Esophagus squamous epithelium (tissue), 5 donors: ENCODE measurements around the gene ADAMTS15. TPM values are rescaled to one million over a fixed set of nuclear protein-coding genes. Genes with fewer than 3 reads are reported as not detected.

Experiments
- DNase-seq: peaks from one replicate; lab custom pipeline; 2025; lab: John Stamatoyannopoulos, UW
- H3K27ac ChIP-seq, 4 donors: fragments of 200-600 bp; sonication (generic); one replicate each; pipeline ENCODE4 v1.5.1; 2016 to 2019; ENCODE audit warnings: mild to moderate bottlenecking in 1 of 4
- H3K27me3 ChIP-seq, 4 donors: fragments of 200-600 bp; sonication (generic); 1 replicate in 3 of 4; 2 replicates in 1 of 4; pipeline versions ENCODE4 v1.5.1 to v1.6.0; 2017 to 2021; ENCODE audit warnings: antibody characterized with exemption in 1 of 4
- H3K36me3 ChIP-seq, 3 donors: fragments of 200-600 bp; sonication (generic); one replicate each; pipeline ENCODE4 v1.5.1; 2016 to 2019
- H3K4me1 ChIP-seq, 3 donors: fragments of 200-600 bp; sonication (generic); one replicate each; pipeline ENCODE4 v1.5.1; 2017 to 2019
- H3K4me3 ChIP-seq, 4 donors: fragments of 200-600 bp; sonication (generic); 1 replicate in 3 of 4; 2 replicates in 1 of 4; pipeline ENCODE4 v1.5.1; 2016 to 2019; ENCODE audit warnings: mild to moderate bottlenecking in 2 of 4, moderate library complexity in 1 of 4
- H3K9me3 ChIP-seq, 3 donors: fragments of 200-600 bp; sonication (generic); one replicate each; pipeline ENCODE4 v1.5.1; 2016 to 2019
- CTCF ChIP-seq, 6 experiments: fragments of 450-650 bp in 4 of 6; fragments of 200-600 bp in 2 of 6; sonication (generic) in 2 of 6; IDR thresholded peaks; one replicate each; pipeline ENCODE4 v1.5.1; 2016 to 2019; ENCODE audit warnings: antibody characterized with exemption in 6 of 6, mild to moderate bottlenecking in 4 of 6, moderate library complexity in 4 of 6
- POLR2A ChIP-seq, 4 donors: fragments of 450-650 bp; IDR thresholded peaks; one replicate each; pipeline ENCODE4 v1.6.1; 2017; ENCODE audit warnings: antibody characterized with exemption in 4 of 4, mild to moderate bottlenecking in 4 of 4, moderate library complexity in 3 of 4
- WGBS, 2 donors: methylation state at CpG; one replicate each; pipeline ENCODE4 v1.1.5; 2018; 5-methylcytosine and 5-hydroxymethylcytosine counted together
- intact Hi-C: fragments of 100-400 bp; cut with DNase I; formaldehyde crosslinking; loops from one replicate; pipeline ENCODE4 v1.15.0; 2022
- total RNA-seq, 4 donors: library from RNA; depleted of rRNA; stranded (reverse); fragments of >200 nt; gene quantifications; one replicate each; pipeline ENCODE4 v1.1.0, GENCODE V29; 2016
- donor health status: DM: yes; HTN: yes; CAD: no.

ADAMTS15 gene
- total RNA-seq, 4 donors from 2014 or later = 0.11 to 5.7 (median 2.1) TPM

GRCh38 chr11:130523609-130524008 is 75.2 kb downstream of the ADAMTS15 start:
- TF ChIP-seq CTCF (IDR thresholded peaks at IDR 0.05) = no peak
- TF ChIP-seq POLR2A (IDR thresholded peaks at IDR 0.05) = peak in 1 of 4 donors; percentile 12
- WGBS, 2 donors = 73% methylated on average over 5 to 10 of the region's 10 CpGs
- intact Hi-C loops = no loop called here
- Histone ChIP-seq H3K27ac (peak overlapping the region; percentile 52 to 93 (median 80)), H3K4me1 (peaks cover 0 to 23% (median 14%) of the 10 kb centered on the region in 3 donors), H3K4me3 (no peak overlapping the region), H3K9me3 (no peaks in the 10 kb centered on the region), H3K27me3 (no peaks in the 10 kb centered on the region), H3K36me3 (no peaks in the 10 kb centered on the region)
- no peak for DNase-seq

DNA sequence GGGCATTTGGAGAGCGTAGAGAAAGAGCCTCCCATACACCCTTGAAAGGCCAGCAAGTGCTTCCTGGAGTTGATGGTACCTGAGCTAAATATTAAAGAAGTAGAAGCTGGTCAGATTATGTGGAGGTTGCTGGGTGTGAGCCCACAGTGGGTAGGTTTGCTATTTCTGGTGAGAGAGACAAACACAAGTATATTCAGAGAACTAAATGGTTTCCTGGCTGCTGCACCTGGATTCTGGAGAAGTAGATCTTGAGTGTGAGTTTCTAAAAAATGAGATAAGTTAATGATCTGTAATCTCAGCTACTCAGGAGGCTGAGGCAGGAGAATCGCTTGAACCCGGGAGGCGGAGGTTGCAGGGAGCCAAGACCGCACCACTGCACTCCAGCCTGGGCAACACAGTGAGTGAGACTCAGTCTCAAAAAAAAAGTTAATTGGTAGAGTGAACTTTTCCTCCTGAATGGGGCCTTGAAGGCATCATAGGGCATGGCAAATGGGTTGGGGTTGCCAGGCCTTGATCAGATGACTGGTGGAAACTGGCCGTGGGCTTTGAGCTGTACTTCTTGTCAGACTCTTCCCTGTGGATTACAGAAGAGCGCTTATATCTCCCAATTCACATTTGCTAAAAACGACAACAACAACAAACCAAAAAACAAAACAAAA is 75.8 kb downstream of the ADAMTS15 start:
- no peak for DNase-seq
- no peak for TF ChIP-seq CTCF (IDR thresholded peaks at IDR 0.05)
- no peak for TF ChIP-seq POLR2A (IDR thresholded peaks at IDR 0.05)
- Histone ChIP-seq H3K4me3 (no peak overlapping the region), H3K4me1 (peaks cover 0 to 23% (median 14%) of the 10 kb centered on the region in 3 donors), H3K27me3 (no peaks in the 10 kb centered on the region), H3K9me3 (no peaks in the 10 kb centered on the region), H3K27ac (peak overlapping the region in 3 of 4 donors; percentile 77 to 93 (median 84)), H3K36me3 (no peaks in the 10 kb centered on the region)
- WGBS, 2 donors = 82 to 84% methylated on average over 8 of the region's 8 CpGs
- intact Hi-C loops = no loop called here

GRCh38 chr11:130525307-130525706 is 76.9 kb downstream of the ADAMTS15 start:
- H3K9me3 ChIP-seq = no peaks in the 10 kb centered on the region
- intact Hi-C loops = no loop called here
- H3K4me1 ChIP-seq = peaks cover 0 to 23% (median 14%) of the 10 kb centered on the region in 3 donors
- H3K36me3 ChIP-seq = no peaks in the 10 kb centered on the region
- H3K27me3 ChIP-seq = no peaks in the 10 kb centered on the region
- TF ChIP-seq POLR2A (IDR thresholded peaks at IDR 0.05) (no peak), CTCF (IDR thresholded peaks at IDR 0.05) (no peak)
- H3K4me3 ChIP-seq = no peak overlapping the region
- WGBS, 2 donors = 66 to 79% methylated on average over 4 to 6 of the region's 6 CpGs
- H3K27ac ChIP-seq = no peak overlapping the region
- DNase-seq = no peak

Other genes with a start within 250 kb of the ADAMTS15 start
- gene ZBTB44, start 133.7 kb upstream of the ADAMTS15 start, total RNA-seq = 10 to 100 TPM; 23.1 to 76.7 (median 33.0) TPM
- 1 to 10 TPM in 3 of 4 donors, under 1 TPM in 1; 0.83 to 8.8 (median 1.8) TPM for gene ADAMTS8, start 20.0 kb upstream of the ADAMTS15 start, total RNA-seq